ENCODE data around the gene VCL. TPM values are rescaled to one million over a fixed set of nuclear protein-coding genes. Genes with fewer than 3 reads are reported as not detected.

The VCL gene
- total RNA-seq, result 261 and 275 TPM in 2 replicates

DNA sequence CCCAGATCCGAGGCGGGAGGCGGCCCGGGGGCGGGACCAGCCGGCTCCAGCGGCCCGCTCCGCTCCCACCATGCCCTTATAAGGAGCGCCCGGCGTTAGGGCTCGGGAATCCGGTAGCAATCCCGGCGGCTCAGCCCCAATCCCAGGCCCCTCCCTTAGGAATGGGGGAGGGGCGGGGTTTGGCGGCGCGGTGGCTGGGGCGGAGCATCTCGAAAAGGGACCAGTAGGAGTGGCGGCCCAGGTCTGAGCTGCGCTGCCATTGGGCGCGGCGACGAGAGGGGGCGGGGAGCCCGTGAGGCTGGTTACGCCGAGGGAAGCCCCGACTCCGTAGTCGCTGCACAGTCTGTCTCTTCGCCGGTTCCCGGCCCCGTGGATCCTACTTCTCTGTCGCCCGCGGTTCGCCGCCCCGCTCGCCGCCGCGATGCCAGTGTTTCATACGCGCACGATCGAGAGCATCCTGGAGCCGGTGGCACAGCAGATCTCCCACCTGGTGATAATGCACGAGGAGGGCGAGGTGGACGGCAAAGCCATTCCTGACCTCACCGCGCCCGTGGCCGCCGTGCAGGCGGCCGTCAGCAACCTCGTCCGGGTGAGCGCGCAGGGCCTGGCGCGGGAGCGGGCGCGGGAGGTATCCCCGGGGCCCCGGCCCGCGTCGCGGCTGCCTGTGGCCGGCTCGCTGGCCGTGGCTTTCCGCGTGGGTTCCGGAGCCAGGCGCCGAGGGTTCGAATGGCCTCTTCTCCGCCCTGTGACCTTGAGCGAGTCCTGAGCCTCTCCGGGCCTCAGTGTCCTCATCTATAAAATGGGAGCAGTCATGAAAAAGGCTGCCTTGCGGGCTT lies at the start of gene VCL:
Gene VCL, plus strand, starts transcription at position 330 of the 836 bp plus-strand sequence. Its CDS starts 92 bp downstream, at position 422.

DNA sequence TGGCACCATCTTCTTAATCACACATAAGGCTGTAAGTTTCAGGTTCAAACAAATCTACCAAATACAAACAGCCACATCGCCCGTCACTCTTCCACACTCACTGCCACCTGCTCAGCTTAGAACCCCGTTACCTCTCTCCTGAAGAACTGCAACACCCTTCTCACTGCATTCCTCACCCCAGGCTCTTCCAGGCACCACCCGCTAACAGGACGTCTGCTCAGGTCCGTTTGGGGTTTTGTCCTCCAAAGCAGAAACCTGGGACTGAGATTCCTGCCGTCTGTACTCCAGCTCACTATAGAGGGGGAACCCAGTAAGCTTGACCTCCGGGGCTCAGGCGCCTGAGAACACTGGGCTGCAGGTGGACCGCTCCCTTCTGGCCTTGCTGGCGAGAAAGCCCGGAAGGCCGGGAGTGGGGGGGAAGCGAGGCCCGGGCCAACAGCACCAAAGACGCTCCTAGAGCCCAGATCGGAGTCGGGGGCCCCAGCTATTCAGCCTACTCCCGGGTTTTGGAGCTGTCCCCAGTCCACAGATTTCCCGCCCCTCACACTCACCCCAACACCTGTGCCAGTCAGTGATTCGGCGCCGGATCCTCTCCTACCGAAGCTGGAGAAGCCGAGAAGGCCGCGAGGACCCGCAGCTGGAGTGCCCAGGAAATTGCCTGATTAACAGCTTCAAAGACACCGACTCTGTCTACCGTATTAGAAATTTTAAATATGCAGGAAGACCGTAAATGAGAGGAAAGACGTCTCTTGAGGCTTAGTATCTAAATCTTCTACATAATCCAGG lies 152.5 kb downstream of the VCL start, which contains the start of gene AP3M1:
Gene AP3M1, minus strand, starts transcription at position 625 of the 786 bp plus-strand sequence. CDS start 12,449 bp downstream, outside the sequence.

DNA sequence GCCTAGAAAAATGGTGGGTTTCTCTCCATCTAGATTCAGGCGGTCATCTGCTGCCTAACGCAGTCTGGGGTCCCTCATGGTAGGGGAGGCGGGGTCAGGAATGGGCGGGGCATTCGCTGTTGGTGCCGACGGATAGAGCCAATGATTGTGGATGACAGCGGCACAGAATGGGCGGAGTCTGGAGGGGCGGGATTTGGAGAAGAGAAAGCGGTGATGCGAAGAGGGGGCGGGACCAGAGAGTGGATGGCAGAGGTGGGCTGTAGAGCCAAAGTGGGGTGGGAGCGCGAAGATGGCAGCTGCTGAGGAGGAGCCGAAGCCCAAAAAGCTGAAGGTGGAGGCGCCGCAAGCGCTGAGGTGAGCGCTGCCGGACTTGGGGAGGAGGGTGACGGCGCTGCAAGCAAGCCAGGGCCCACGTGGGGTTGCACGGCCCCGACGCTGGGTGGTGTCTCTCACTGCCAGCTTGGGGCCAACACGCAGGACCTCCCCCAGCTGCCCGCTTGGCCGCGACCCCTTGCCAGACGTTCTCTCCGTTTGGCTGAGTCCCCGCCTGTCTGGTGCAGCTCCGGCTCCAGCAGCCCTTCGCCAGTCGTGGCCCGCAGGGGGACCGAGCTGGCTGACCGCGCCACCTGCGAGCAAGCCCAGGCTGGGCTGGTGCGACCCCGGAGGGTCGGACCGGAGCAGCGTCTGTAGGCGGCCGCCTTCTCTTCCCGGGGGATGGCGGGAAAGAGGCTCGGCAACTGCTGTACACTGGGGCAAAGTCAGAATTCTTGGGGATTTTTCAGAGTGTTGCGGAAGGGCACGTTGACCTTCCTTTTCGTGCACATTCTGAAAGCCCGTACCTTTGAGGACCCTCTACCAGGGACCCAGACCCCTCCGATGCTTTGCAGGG lies 153.3 kb downstream of the VCL start, which contains the start of gene ADK:
Gene ADK, plus strand, starts transcription at position 232 of the 889 bp plus-strand sequence. Its CDS starts 58 bp downstream, at position 290.

Other genes starting within 250 kb of the VCL start
- 15.2 and 23.6 TPM in 2 replicates for gene CHCHD1, start 216.1 kb upstream of the VCL start, total RNA-seq
- 57.2 and 80.4 TPM in 2 replicates for gene ZSWIM8, start 212.5 kb upstream of the VCL start, total RNA-seq
- gene NDST2, start 186.5 kb upstream of the VCL start, total RNA-seq, result 9.0 and 16.4 TPM in 2 replicates
- 28.2 and 32.3 TPM in 2 replicates for gene CAMK2G, start 123.6 kb upstream of the VCL start, total RNA-seq
- 67.8 and 114 TPM in 2 replicates for gene PLAU, start 87.0 kb upstream of the VCL start, total RNA-seq
- gene AP3M1, start 152.7 kb downstream of the VCL start, total RNA-seq, result 31.1 and 37.1 TPM in 2 replicates
- gene ADK, start 153.1 kb downstream of the VCL start, total RNA-seq, result 26.8 and 53.4 TPM in 2 replicates

All from smooth muscle cell of trachea (primary cell).